ENCODE data around the gene OR4D9.

DNA sequence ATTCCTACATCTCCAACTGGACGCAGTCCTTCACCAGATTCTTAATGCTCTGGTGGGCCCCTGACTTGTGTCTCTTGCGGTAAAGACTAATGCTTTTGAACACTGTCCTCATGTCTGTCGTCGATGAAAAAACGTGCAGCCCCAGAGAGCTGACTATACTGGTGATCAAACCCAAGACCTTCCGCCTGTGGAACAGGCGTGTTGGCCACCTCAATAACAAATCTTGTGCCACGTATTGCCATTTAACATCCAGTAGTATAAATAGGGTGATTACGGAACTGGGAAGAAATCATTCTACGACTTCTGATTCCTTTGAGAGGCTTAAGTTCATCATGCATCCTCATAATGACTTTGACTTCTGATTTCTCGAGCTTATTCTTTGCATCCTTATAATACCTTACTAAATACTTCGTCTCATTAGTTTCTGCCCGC lies 45.6 kb downstream of the OR4D9 start:
- TF ChIP-seq, protein P1, sequence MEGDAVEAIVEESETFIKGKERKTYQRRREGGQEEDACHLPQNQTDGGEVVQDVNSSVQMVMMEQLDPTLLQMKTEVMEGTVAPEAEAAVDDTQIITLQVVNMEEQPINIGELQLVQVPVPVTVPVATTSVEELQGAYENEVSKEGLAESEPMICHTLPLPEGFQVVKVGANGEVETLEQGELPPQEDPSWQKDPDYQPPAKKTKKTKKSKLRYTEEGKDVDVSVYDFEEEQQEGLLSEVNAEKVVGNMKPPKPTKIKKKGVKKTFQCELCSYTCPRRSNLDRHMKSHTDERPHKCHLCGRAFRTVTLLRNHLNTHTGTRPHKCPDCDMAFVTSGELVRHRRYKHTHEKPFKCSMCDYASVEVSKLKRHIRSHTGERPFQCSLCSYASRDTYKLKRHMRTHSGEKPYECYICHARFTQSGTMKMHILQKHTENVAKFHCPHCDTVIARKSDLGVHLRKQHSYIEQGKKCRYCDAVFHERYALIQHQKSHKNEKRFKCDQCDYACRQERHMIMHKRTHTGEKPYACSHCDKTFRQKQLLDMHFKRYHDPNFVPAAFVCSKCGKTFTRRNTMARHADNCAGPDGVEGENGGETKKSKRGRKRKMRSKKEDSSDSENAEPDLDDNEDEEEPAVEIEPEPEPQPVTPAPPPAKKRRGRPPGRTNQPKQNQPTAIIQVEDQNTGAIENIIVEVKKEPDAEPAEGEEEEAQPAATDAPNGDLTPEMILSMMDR (IDR thresholded peaks at IDR 0.05), result no peak
- TF ChIP-seq POLR2A (IDR thresholded peaks at IDR 0.05), result no peak
